KBM-7 (cell line): Measurements from ENCODE around the gene SLC6A11.

Experiments used
- DNase-seq: peaks from one replicate; pipeline ENCODE4 v3.0.0-alpha.2; 2015
- in situ Hi-C: fragments of 300-500 bp; cut with MboI; formaldehyde crosslinking; loops from 2 replicates; pipeline ENCODE4 v1.14.3; 2020; ENCODE audit warnings: low sequenced_read_pairs, low pct_unique_long_range_greater_than_20kb, mixed read lengths

SLC6A11 gene

DNA sequence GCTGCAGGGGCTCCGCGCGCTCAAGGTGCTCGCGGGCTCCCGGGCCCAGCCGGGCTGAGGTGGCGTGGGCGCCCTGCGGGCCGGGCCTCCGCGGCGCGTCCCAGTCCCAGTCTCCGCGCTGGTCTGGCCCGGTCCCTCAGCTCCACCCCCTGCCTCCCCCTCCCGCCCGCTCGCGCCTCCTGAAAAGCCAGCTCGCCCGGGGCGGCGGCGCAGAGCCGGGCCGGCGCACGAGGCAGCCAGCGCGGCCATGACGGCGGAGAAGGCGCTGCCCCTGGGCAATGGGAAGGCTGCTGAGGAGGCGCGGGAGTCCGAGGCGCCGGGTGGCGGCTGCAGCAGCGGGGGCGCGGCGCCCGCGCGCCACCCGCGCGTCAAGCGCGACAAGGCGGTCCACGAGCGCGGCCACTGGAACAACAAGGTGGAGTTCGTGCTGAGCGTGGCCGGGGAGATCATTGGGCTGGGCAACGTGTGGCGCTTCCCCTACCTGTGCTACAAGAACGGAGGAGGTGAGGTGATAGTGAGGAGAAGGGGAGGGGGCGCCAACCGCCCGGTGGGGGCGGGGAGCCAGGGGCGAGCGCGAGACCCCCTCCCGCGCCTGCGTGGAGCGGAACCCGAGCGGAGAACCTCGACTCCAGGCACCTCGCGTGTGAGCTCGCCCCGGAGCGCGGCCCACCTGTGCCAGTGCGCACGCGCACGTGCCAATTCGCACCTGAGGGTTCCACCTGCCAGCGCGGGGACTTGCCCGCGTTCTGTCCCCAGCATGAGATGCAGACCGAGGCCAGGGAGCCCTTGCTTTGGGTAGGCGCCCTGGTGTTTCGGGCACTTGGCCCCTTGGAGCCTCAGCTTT, at the start of gene SLC6A11:
Gene SLC6A11 (plus strand): TSS at position 210 of the 844 bp plus-strand sequence. CDS start 38 bp downstream, at position 248.
- no peak for DNase-seq
- in situ Hi-C loops = no loop called here

DNA sequence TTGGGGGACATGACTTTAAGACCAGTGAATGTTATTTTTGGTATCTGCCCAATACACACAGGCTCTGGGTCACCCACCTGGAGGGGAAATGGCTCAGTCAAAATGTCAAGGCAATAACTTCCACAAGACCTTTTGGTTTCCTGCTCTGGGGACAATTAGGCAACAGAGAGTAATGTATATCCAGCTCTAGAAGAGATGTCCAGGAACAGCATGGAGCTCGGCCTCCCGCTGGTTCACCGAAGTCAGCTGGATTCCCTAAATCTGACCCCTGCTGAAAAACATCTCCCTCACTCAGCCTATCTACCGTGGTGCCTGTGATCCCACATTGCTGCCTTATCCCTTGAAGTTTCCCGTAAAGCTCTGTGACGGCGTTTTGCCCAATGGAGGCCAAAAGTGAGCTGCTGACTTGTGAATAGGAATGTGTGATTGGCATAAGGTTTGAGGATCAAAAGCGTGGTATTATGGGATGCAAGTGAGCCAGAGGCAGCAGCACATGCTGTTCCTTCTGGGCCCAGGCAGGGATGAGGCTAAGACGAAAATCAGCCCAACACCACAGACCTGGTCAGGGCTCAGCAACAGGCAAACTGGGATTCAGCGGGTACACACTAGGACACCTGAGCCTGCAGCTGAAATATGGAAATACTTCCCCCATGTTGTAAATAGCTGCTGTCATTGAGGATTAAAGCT, 47.2 kb upstream of the SLC6A11 start:
- no peak for DNase-seq
- in situ Hi-C loops = loop anchor here (25.0 kb wide), 1 partner anchor 293 kb away; no protein-coding TSS in a partner anchor

GRCh38 chr3:10770547-10770946, 45.5 kb upstream of the SLC6A11 start:
- no peak for DNase-seq
- in situ Hi-C loops = loop anchor here (25.0 kb wide), 1 partner anchor 292 kb away; no protein-coding TSS in a partner anchor

- no peak for DNase-seq
- in situ Hi-C loops = loop anchor here (25.0 kb wide), 1 partner anchor 291 kb away; no protein-coding TSS in a partner anchor
These were observed 45.0 kb upstream of the SLC6A11 start for GRCh38 chr3:10770981-10771380.

- in situ Hi-C loops = loop anchor here (25.0 kb wide), 1 partner anchor 291 kb away; no protein-coding TSS in a partner anchor
- DNase-seq = no peak
These were observed 44.4 kb upstream of the SLC6A11 start for GRCh38 chr3:10771486-10772270.

- no peak for DNase-seq
- in situ Hi-C loops = loop anchor here (25.0 kb wide), 1 partner anchor 290 kb away; no protein-coding TSS in a partner anchor
These were observed 43.5 kb upstream of the SLC6A11 start for GRCh38 chr3:10772271-10773161.

GRCh38 chr3:10774129-10774670, 41.8 kb upstream of the SLC6A11 start:
- no peak for DNase-seq
- in situ Hi-C loops = loop anchor here (25.0 kb wide), 1 partner anchor 288 kb away; no protein-coding TSS in a partner anchor

GRCh38 chr3:10774825-10775224, 41.2 kb upstream of the SLC6A11 start:
- in situ Hi-C loops = loop anchor here (25.0 kb wide), 1 partner anchor 287 kb away; no protein-coding TSS in a partner anchor
- DNase-seq = no peak

DNA sequence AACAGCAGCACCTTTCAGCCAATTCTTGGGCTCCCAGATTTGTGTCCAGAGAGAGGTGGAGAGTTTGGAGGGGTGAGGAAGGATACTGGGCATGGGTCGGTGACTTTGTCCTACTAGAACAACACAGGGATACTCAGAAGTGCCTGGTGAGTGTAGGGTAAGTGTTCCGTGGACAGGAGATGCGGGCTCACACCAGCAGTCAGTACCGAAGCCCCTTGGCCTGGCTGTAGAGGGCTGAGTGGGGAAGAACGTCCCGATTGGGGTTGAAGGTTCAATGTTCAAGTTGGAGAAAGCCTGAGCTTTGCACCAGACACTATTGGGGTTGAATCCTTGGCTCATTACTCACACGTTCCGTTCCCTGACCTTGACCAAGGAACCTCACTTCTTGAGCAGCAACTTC, 40.8 kb upstream of the SLC6A11 start:
- DNase-seq = no peak
- in situ Hi-C loops = no loop called here

DNA sequence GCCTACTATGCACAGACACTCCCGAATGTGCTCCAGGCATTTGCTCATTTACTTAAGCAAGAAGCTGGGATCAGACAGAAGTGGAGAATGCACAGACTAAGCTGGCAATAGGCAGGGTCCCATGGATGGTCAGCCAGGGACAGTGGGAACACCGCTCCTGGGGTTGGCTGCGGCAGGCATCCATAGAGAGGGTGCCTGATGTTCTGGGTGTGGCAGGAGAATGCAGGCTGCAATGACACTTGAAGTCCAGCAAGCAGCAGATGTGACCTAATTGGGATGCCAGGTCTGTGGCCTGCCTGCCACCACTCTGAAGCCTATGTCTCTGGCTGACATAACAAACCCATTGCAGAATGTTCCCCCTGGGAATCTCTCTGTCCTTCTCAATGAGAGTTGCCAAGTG, 40.2 kb upstream of the SLC6A11 start:
- in situ Hi-C loops = no loop called here
- DNase-seq = no peak

DNA sequence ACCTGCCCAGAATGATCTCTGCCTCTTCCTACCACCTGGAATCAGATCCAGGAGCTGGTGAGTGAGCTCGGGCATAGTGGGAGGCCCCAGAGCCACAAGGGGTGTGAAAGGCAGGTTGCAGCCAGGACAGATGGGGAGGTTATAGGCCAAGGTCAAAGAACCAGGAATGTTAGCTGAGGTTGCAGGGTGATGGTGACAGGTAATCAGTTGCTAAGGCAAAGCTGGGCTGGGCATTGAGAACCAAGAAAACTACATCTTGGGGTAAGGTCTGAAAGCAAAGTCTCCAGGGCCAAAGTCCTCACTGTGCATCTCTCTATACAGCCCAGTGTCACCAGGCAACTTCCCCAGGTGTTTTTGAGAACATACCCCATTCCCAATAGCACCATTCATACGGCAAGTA, 38.4 kb upstream of the SLC6A11 start:
- in situ Hi-C loops = no loop called here
- no peak for DNase-seq

DNA sequence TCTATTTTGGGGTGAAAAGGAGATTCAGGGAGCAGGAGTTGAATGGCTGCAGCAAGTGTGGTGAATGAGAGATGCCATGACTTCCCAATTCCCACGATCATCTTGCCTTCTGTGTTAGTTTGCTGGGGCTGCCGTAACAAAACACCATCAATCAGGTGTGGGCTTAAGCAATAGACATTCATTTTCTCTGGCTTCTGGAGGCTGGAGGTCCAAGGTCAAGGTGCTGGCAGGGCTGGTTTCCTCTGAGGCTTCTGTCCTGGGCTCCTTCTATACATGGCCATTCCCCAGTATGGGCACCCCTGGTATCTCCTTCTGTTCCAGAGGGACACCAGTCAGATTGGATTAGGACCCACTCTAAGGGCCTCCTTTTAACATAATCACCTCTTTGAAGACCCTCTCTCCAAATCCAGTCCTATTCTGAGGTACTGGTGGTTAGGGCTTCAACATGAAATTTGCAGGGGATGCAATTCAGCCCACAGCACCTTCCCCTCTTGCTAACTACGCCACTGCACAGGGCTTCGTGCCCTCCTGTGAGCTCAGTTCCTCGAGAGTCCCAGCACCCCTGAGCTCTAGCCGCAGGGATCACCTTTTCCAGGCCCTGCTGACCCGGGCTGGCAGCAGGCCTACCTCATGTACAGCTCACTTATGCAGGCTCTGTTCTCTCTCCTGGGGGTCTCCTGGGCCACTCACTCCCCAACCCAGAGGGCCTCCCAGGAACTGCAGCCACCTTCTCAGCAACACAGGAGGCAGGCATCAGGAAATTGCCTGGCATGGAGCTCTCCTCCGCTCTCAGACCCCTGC, 37.3 kb upstream of the SLC6A11 start:
- no peak for DNase-seq
- in situ Hi-C loops = no loop called here

DNA sequence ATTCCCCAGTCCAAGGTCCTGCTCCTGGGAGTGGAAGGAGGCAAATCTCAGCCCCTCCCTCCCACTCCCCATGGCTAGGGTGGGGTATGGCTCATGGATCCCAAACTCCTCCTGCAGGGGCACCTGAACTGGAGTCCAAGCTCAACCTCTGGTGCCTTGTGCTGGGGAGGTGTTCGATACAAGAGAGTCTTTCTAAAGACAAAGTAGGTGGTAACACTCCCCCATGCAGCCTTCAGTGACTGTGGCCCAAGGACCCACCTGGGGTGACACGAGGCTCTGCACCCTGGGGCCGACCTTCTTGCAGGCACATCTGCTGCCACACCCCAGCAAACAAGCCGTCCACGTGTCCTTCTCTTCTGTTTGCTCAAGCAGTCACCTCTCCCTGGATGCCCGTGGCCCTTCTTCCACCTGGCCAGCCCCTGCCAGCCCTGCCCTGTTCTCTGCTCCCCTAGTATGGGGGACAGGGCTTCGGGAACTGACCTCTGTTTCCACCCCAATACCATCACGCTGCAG, 36.7 kb upstream of the SLC6A11 start:
- in situ Hi-C loops = no loop called here
- DNase-seq = no peak

DNA sequence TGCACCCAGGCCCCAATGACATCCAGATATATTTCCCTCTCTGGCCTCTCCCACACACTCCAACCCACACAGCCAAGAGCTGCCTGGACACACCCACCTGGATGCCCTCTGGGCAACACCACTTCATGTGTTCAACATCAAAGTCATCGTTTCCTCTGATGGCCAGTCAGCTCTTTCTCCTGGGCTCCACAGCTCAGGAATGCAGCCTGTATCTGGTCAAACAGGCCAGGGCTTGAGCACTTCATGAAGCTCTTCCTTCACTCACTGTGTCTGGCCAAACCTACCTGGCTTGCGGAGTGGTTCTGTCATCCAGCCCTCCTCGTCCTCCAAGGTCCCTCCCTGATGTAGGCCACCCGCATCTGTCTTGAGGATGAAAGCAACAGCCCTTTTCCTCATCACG, 35.8 kb upstream of the SLC6A11 start:
- in situ Hi-C loops = no loop called here
- DNase-seq = no peak

GRCh38 chr3:10780922-10781321, 35.1 kb upstream of the SLC6A11 start:
- in situ Hi-C loops = no loop called here

DNA sequence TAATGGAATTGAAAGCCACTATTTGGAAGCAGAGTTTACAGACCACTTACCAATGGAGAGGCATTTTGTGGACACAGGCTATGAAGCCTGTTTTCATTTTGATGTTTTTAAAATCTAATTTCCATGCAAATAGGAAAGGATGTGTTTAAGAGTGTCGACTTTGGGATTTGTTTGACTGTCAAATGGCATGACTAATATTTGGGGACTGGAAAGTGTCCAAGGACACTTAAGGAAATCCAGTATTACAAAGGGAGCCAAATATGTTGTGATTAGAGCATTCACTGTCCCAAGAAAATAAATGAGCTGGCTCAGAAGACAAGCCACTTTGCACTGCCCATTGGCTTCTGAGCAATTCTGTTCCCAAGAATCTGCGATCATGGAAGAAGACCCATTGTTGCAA, 34.0 kb upstream of the SLC6A11 start:
- no peak for DNase-seq
- in situ Hi-C loops = no loop called here

More at GRCh38 chr3:10780922-10781321, 35.1 kb upstream of the SLC6A11 start:
- no peak for DNase-seq
